Uterus (tissue), 4 donors: Measurements from ENCODE around the gene HOXA6. TPM values are rescaled to one million over a fixed set of nuclear protein-coding genes. Genes with fewer than 3 reads are reported as not detected.

Source experiments
- DNase-seq, 2 donors: peaks; one replicate each; pipeline ENCODE4 v3.0.0-alpha.2; 2019 to 2020
- H3K27ac ChIP-seq, 2 donors: fragments of 200-600 bp; sonication (generic); 1 replicate in 1 of 2; 2 replicates in 1 of 2; pipeline ENCODE4 v1.5.1; 2016 to 2018
- H3K27me3 ChIP-seq, 2 donors: fragments of 200-600 bp; sonication (generic); one replicate each; pipeline ENCODE4 v1.5.1; 2018 to 2019; ENCODE audit warnings: control low read depth in 1 of 2
- H3K36me3 ChIP-seq, 2 donors: fragments of 200-600 bp; sonication (generic); one replicate each; pipeline ENCODE4 v1.5.1; 2019; ENCODE audit warnings: control low read depth in 1 of 2
- H3K4me1 ChIP-seq, 2 donors: fragments of 200-600 bp; sonication (generic); one replicate each; pipeline ENCODE4 v1.5.1; 2018 to 2019; ENCODE audit warnings: control low read depth in 1 of 2
- H3K4me3 ChIP-seq, 2 donors: fragments of 200-600 bp; sonication (generic); 1 replicate in 1 of 2; 2 replicates in 1 of 2; pipeline ENCODE4 v1.5.1; 2018 to 2019; ENCODE audit warnings: mild to moderate bottlenecking in 1 of 2
- H3K9me3 ChIP-seq, 2 donors: fragments of 200-600 bp; sonication (generic); one replicate each; pipeline ENCODE4 v1.5.1; 2019; ENCODE audit warnings: control low read depth in 1 of 2
- POLR2A ChIP-seq, 2 donors: fragments of 450-650 bp; IDR thresholded peaks; one replicate each; pipeline ENCODE4 v1.6.1; 2016; ENCODE audit warnings: antibody characterized with exemption in 2 of 2, mild to moderate bottlenecking in 1 of 2, moderate library complexity in 1 of 2
- intact Hi-C: fragments of 100-400 bp; cut with DNase I; formaldehyde crosslinking; loops from one replicate; pipeline ENCODE4 v1.15.1; 2023; ENCODE audit warnings: low total_unique reads
- total RNA-seq, 4 donors: library from RNA; depleted of rRNA in 3 of 4; stranded (reverse); fragments of >200 nt in 3 of 4; gene quantifications; one replicate each; pipeline versions ENCODE4 v1.1.0 to v1.2.4, GENCODE V29; 2014 to 2023
- TF ChIP-seq, protein P1 (sequence below), 4 experiments: fragments of 200-600 bp in 2 of 4; fragments of 450-650 bp in 2 of 4; sonication (generic) in 2 of 4; IDR thresholded peaks; one replicate each; pipeline ENCODE4 v1.5.1; 2016 to 2019; ENCODE audit warnings: antibody characterized with exemption in 4 of 4, mild to moderate bottlenecking in 2 of 4, moderate library complexity in 1 of 4
- donor health status: DM: yes; HTN: yes; CAD: no.

The HOXA6 gene
- total RNA-seq, 4 donors from 2014 or later = 1.8 to 19.1 (median 15.4) TPM

DNA sequence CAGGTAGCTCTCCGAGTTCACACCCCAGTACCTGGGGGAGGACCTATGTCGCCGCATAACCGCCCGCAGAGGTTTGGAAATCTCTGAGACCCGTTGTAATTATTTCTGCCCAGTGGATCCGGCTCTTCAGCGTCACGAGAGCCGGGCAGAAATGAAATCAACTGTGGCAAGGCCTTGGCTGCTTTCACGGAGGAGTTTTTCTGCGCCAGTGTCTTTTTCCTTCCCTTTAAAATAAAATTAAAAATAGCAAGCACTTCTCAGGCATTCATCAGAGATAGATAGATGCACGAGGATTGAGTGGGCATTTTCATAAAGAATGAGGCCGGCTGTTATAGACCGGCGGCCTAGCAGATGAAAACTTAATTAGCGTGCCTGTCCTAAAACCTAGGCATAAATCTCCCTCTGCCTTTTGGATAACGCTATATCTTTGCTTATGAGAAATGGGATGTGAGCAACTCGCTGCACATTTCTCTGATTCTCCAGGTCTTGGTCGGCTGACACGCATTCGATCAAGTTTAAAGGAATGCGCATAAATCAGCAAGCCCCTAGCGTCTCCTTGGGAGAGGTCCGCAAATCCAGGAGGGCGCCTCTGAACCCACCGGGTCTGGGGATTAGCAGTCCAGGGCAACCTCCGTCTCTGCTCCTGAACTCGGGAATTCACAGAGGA lies 45.9 kb upstream of the HOXA6 start:
- DNase-seq = no peak
- H3K27ac ChIP-seq = peak overlapping the region; percentile 94 to 96
- intact Hi-C loops = no loop called here
- no peak for TF ChIP-seq POLR2A (IDR thresholded peaks at IDR 0.05)
- TF ChIP-seq, protein P1, sequence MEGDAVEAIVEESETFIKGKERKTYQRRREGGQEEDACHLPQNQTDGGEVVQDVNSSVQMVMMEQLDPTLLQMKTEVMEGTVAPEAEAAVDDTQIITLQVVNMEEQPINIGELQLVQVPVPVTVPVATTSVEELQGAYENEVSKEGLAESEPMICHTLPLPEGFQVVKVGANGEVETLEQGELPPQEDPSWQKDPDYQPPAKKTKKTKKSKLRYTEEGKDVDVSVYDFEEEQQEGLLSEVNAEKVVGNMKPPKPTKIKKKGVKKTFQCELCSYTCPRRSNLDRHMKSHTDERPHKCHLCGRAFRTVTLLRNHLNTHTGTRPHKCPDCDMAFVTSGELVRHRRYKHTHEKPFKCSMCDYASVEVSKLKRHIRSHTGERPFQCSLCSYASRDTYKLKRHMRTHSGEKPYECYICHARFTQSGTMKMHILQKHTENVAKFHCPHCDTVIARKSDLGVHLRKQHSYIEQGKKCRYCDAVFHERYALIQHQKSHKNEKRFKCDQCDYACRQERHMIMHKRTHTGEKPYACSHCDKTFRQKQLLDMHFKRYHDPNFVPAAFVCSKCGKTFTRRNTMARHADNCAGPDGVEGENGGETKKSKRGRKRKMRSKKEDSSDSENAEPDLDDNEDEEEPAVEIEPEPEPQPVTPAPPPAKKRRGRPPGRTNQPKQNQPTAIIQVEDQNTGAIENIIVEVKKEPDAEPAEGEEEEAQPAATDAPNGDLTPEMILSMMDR (IDR thresholded peaks at IDR 0.05) = no peak
- no peaks in the 10 kb centered on the region for H3K9me3 ChIP-seq
- H3K27me3 ChIP-seq = peaks cover 16 to 28% of the 10 kb centered on the region in 2 donors
- peak overlapping the region; percentile 45 to 55 for H3K4me3 ChIP-seq
- H3K36me3 ChIP-seq = no peaks in the 10 kb centered on the region
- peaks cover 0 to 4% of the 10 kb centered on the region in 2 donors for H3K4me1 ChIP-seq

DNA sequence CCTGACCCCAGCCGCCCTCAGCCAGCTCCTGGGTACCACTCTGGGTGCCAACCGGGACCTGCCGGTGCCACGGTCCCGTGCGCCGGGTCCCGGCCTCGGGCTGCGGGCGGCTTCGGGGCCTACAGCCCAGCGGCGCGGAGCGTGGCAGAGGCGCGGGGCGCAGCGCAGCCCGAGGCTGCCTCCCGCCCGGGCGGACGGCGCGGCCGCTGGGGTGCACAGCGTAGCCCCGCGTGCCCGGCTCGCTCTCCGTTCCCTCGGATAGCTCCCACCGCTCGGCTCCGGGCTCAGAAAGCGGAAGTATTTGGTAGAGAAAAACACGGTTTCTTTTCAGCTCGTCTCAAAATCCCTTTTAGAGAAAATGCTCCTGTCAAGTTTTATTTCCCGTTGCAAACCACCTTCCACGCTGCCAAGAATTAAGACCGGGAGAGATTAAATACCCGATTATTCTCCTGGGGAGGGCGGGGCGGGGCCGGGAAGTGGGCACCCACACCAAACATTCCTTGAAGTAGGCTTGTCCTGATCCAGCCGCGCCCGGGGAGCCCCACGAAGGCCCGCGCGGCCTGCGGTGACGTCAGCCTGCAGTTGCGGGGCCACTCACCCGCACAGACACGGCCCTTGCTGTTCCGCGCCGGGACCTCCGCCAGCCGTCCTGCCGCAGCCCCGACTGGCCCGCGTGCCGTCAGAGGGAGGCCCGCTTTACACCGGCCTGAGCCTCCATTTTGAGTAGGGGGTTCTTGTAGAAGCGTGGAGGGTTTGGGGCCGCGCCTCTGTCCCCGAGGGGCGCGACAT lies 45.2 kb upstream of the HOXA6 start:
- Histone ChIP-seq H3K27me3 (peaks cover 10 to 20% of the 10 kb centered on the region in 2 donors), H3K36me3 (no peaks in the 10 kb centered on the region), H3K27ac (peak overlapping the region; percentile 94 to 96), H3K9me3 (no peaks in the 10 kb centered on the region), H3K4me3 (peak overlapping the region; percentile 45 to 55), H3K4me1 (peaks cover 0 to 4% of the 10 kb centered on the region in 2 donors)
- TF ChIP-seq, protein P1 (IDR thresholded peaks at IDR 0.05) = no peak
- no peak for TF ChIP-seq POLR2A (IDR thresholded peaks at IDR 0.05)
- peak; percentile 57 to 68 for DNase-seq
- intact Hi-C loops = no loop called here

DNA sequence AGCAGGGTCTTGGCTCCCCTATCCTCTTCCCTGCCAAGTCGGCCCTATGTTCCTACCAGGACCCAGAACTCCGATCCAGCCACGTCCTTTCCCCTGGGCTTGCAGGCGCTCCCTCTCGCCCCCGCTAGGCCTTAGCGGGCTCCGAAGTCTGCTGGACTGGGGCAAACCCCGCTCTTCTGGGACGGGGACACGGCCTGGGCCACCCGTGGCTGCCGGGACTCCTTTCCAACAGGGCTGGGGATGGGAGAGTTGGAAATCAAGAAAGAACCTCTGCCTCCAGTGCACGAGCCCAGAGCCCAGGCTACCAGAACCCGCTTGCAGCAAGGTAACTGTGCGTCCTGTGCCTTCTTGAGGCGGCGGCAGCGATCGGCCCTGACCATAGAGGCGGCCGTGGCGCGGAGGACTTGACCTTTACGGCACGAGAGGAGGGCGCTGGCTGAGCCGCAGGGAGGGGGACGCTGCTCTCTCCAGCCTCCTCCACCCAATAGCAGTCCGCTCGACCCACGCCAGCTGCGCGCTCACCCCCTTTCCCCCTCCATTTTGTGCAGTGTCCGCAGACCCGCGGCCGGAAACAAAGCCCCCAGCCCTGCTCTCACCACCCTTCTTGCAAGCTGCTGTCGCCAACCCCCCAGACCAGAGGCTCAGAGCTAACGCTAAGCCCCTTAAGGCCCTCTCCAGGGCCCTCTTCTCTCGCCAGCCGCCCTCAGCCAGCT lies 44.4 kb upstream of the HOXA6 start:
- TF ChIP-seq, protein P1 (IDR thresholded peaks at IDR 0.05) = no peak
- peak in 1 of 2 donors; percentile 24 for TF ChIP-seq POLR2A (IDR thresholded peaks at IDR 0.05)
- no peaks in the 10 kb centered on the region for H3K9me3 ChIP-seq
- peaks cover 4 to 13% of the 10 kb centered on the region in 2 donors for H3K27me3 ChIP-seq
- DNase-seq = peak; percentile 56 to 84
- peak overlapping the region; percentile 45 to 55 for H3K4me3 ChIP-seq
- peak overlapping the region; percentile 94 to 96 for H3K27ac ChIP-seq
- H3K36me3 ChIP-seq = no peaks in the 10 kb centered on the region
- H3K4me1 ChIP-seq = peaks cover 0 to 4% of the 10 kb centered on the region in 2 donors
- intact Hi-C loops = no loop called here

DNA sequence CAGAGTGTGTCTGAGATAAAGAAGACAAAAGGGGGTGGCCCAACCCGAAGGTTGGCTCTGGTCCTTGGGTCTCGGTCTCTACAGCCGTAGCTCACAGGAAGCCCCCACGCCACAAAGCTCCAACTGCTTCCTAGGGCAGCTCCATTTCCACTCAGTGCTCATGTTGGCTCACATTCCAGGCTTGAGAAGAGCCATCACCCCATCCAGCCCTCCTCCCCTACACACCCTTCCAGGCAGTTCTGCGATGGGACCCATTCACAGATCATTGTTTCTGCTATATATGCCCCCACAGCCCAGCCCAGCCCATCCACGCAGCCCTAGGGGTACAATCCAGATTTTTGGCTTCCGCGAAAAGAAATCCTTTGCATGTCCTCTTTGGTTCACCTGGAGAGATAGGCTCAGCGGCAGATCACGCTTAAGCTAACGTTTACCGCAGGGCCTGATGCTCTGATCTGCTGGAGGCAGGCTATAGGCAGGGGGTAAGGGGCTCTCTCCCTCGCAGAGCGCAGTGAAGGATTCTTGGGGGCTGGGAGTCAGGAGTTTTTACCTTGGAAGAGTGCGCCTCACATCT lies 43.7 kb upstream of the HOXA6 start:
- Histone ChIP-seq H3K27me3 (peaks cover 4 to 7% of the 10 kb centered on the region in 2 donors), H3K4me3 (peak overlapping the region; percentile 45 to 55), H3K4me1 (peaks cover 0 to 4% of the 10 kb centered on the region in 2 donors), H3K27ac (peak overlapping the region; percentile 94 to 96), H3K9me3 (no peaks in the 10 kb centered on the region), H3K36me3 (no peaks in the 10 kb centered on the region)
- intact Hi-C loops = no loop called here
- DNase-seq = peak in 1 of 2 donors; percentile 37
- no peak for TF ChIP-seq POLR2A (IDR thresholded peaks at IDR 0.05)
- TF ChIP-seq, protein P1 (IDR thresholded peaks at IDR 0.05) = no peak
